RWPE2 (cell line): ENCODE results near the gene CDC42EP3.

ENCODE experiments used
- ATAC-seq: fragments of 200-7000 bp; cut with Tn5 transposase; 3 replicates; pipeline ENCODE4 v1.9.1; 2021; ENCODE audit warnings: low read depth
- DNase-seq: peaks from one replicate; pipeline ENCODE4 v3.0.0-alpha.2; 2020; ENCODE audit warnings: low spot score
- H3K27ac ChIP-seq: fragments of 450-650 bp; 2 replicates; pipeline ENCODE4 v1.5.1; 2017; ENCODE audit warnings: mild to moderate bottlenecking; ENCODE audit not compliant: poor library complexity, severe bottlenecking
- H3K27me3 ChIP-seq: fragments of 250-450 bp; sonication (Bioruptor Pico); 2 replicates; pipeline ENCODE4 v1.5.1; 2021; ENCODE audit warnings: mild to moderate bottlenecking, moderate library complexity; ENCODE audit not compliant: insufficient read depth, poor library complexity, severe bottlenecking
- H3K36me3 ChIP-seq: fragments of 250-450 bp; sonication (Bioruptor Pico); 2 replicates; pipeline ENCODE4 v1.5.1; 2020; ENCODE audit warnings: low read depth, mild to moderate bottlenecking, moderate library complexity
- H3K4me1 ChIP-seq: fragments of 250-450 bp; sonication (Bioruptor Pico); 2 replicates; pipeline ENCODE4 v1.5.1; 2021; ENCODE audit warnings: mild to moderate bottlenecking, moderate library complexity; ENCODE audit not compliant: insufficient read depth, poor library complexity, severe bottlenecking
- H3K4me3 ChIP-seq: fragments of 250-450 bp; sonication (Bioruptor Pico); 2 replicates; pipeline ENCODE4 v1.5.1; 2021; ENCODE audit warnings: mild to moderate bottlenecking, moderate library complexity; ENCODE audit not compliant: severe bottlenecking
- H3K9me3 ChIP-seq: fragments of 250-450 bp; sonication (Bioruptor Pico); 2 replicates; pipeline ENCODE4 v1.5.1; 2021; ENCODE audit warnings: mild to moderate bottlenecking, moderate library complexity; ENCODE audit not compliant: severe bottlenecking
- TF ChIP-seq, protein P1 (sequence below): fragments of 450-650 bp; IDR thresholded peaks from one replicate; pipeline ENCODE4 v1.5.1; 2017; ENCODE audit warnings: mild to moderate bottlenecking, moderate library complexity; ENCODE audit not compliant: poor library complexity, severe bottlenecking

CDC42EP3 gene

DNA sequence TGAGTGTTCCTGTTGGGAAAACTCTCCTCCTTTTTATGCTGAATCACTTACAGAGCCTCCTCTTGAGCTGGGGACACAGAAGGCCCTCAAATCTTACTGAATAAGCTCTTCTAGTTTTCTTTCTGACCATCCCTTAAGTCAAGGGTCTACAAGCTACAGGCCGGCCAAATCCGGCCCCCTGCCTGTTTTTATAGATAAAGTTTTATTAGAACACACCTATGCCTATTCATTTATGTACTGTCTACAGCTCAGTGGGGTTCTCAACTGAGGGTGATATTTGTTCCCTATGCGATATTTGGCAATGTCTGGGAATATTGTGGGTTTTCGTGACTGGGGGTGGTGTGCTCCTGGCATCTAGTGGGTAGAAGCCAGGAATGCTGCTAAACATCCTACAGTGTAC is 14.0 kb downstream of the CDC42EP3 start:
- H3K36me3 ChIP-seq = peaks cover 79% of the 10 kb centered on the region
- TF ChIP-seq, protein P1, sequence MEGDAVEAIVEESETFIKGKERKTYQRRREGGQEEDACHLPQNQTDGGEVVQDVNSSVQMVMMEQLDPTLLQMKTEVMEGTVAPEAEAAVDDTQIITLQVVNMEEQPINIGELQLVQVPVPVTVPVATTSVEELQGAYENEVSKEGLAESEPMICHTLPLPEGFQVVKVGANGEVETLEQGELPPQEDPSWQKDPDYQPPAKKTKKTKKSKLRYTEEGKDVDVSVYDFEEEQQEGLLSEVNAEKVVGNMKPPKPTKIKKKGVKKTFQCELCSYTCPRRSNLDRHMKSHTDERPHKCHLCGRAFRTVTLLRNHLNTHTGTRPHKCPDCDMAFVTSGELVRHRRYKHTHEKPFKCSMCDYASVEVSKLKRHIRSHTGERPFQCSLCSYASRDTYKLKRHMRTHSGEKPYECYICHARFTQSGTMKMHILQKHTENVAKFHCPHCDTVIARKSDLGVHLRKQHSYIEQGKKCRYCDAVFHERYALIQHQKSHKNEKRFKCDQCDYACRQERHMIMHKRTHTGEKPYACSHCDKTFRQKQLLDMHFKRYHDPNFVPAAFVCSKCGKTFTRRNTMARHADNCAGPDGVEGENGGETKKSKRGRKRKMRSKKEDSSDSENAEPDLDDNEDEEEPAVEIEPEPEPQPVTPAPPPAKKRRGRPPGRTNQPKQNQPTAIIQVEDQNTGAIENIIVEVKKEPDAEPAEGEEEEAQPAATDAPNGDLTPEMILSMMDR = no peak
- no peak overlapping the region for H3K4me3 ChIP-seq
- no peaks in the 10 kb centered on the region for H3K9me3 ChIP-seq
- H3K27ac ChIP-seq = peak overlapping the region; percentile 86
- H3K4me1 ChIP-seq = peaks cover 70% of the 10 kb centered on the region
- no peak for DNase-seq
- ATAC-seq = no peak
- H3K27me3 ChIP-seq = no peaks in the 10 kb centered on the region

DNA sequence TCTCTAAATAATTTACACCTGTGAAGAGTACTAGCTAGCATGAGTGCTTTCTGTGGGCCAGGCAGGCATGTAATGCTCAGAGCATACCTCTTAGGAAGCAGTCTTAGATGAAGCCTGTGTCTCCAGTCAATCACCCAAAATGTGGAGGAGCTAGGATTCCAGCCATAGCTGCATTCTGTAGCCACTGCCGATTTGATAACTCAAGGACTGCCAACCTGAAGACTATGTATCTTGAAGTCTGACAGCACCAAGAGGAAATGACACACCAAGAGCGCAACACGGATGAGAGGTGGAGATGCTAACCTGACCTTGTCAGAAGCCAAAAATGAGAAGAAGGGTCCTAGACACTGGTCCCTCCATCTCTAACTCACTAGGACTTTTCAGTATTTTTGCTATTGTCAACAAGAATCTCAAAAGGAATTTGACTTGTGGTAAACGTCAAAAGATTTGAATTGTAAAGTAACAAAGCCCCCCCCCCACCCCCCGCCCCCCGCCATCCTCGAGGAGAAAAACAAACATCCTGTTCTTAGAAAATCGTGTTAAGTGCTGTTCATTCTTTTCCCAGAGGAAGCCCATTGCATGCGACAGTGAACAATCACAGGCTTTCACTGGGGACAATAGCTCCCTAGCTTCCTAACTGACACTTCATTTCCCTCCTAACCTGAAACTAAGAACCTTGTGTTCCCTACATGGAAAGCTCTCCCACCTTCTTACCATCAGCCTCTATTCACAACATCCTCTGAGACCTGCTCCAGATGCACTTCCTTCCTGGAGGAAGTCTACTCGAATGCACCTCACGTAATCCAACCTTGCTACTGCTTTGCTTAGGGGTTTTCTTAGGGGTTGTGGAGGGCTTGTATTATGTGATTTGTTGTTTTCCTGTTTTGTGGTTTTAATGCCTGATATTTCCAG is 14.7 kb downstream of the CDC42EP3 start:
- ATAC-seq (no peak), DNase-seq (no peak)
- Histone ChIP-seq H3K36me3 (peaks cover 73% of the 10 kb centered on the region), H3K4me3 (no peak overlapping the region), H3K27ac (peak overlapping the region; percentile 86), H3K4me1 (peaks cover 76% of the 10 kb centered on the region), H3K9me3 (no peaks in the 10 kb centered on the region), H3K27me3 (no peaks in the 10 kb centered on the region)
- TF ChIP-seq, protein P1 = no peak

DNA sequence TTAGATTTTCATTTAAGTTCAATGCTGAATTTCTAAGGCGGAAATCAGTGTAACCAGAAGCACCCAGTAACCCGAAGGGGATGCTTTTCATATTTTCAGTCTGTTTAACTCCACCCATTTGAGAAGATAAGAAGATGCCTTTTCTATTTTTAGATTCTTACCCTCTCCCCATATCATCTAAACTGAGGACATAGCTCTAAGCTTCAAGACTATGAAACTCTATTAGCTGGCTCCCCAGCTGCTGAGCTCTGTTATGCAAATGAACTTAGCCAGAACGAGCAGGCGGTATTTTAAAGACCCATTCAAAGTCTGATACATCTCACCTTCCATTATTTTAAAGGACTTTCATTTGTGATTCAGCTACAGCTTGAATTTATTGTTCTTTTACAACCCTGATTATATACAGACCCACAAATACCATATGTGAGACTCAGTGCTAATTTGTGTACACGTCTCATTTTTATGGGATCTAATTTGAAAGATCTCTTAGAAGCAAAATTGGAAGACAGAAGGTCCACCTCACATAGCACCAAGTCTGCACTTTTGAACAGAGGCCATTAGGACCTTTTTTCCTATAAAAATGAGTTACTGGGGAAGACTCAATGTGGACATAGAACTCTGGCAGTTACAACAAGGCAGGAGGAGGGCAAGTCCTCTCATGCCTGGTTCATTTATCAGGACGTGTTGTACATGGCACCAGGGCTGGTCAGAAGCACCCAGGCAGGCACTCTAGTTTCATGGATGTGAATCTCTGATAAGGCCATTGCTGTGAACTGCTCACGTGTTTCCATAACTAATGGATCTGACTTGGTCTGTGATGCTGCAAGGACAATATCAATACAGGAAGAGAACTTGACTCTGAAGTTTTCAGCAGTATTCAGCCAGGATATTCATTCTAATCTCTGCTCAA is 16.3 kb downstream of the CDC42EP3 start:
- TF ChIP-seq, protein P1 = no peak
- Histone ChIP-seq H3K27me3 (no peaks in the 10 kb centered on the region), H3K9me3 (no peaks in the 10 kb centered on the region), H3K36me3 (peaks cover 73% of the 10 kb centered on the region), H3K4me1 (peaks cover 82% of the 10 kb centered on the region), H3K27ac (peak overlapping the region; percentile 86), H3K4me3 (no peak overlapping the region)
- DNase-seq (no peak), ATAC-seq (peak; percentile 13; the same call in 1 of the 3 replicates)

DNA sequence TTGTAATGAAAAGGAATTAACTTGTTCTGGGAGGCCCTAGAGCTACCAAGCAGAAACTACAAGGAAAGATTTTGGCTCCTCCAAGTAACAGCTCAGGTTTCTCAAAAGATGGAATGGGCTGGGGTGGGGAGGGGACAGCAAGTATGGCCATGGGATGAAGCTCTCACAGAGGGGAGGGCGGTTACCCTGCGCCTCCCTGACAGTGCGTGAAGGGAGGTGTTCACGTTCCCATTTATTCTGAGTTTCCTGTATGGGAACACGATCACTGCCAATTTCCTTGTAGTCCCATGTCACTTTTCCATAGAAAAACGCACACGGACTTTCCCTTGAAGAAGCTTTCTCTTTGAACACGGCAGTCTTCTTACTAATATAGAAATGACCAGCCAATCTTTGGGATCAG is 17.0 kb downstream of the CDC42EP3 start:
- no peaks in the 10 kb centered on the region for H3K27me3 ChIP-seq
- ATAC-seq (no peak), DNase-seq (no peak)
- TF ChIP-seq, protein P1 = no peak
- peak overlapping the region; percentile 86 for H3K27ac ChIP-seq
- peaks cover 72% of the 10 kb centered on the region for H3K36me3 ChIP-seq
- H3K9me3 ChIP-seq = no peaks in the 10 kb centered on the region
- H3K4me1 ChIP-seq = peaks cover 77% of the 10 kb centered on the region
- H3K4me3 ChIP-seq = no peak overlapping the region
